Measurements from ENCODE around the gene SUN5. TPM values are rescaled to one million over a fixed set of nuclear protein-coding genes. Genes with fewer than 3 reads are reported as not detected.

Gene SUN5
- total RNA-seq, 2 experiments from 2014 or later = not detected

DNA sequence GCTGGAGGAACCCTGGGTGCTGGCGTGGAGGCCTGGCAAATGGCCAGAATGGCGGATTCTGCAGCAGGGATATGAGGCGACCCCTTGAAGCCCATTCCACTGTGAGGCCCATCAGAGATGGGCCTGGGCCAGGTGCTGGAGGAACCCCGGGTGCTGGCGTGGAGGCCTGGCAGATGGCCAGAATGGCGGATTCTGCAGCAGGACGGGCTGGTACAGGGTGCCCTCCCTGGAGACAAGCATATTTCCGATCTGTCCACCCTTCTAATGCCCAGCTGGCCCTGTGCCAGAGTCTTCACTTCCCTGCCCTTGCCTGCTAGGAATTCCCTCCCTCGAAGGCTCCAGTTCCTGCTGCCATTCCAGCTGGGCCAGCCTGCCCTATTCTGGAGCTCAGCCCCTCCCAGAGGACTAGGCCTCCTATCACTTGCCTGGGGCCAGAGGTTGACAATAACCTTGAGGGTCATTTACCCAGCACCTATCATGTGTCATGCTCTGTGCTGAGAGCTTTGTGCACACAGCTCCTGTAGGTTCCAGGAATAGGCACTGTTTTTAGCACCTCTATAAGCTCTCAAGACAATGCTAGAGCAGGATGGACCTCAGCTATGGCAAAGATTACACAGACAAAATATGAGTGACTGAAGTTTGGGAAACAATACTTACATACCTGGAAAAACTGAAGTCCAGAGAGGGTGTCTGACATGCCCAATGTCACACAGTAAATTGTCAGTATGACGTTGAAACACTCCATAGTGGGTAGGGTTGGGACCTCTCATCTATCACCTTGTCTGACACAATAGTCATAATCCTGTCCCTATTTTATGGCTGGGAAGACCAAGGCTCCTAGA, 21.4 kb downstream of the SUN5 start:
- no peak for DNase-seq
- no peaks in the 10 kb centered on the region for H3K36me3 ChIP-seq (ENCODE audit: insufficient read depth, low read length)
- Mint-ChIP-seq H3K36me3 (ENCODE audit: low read depth) (no peaks in the 10 kb centered on the region), H3K27me3 (no peaks in the 10 kb centered on the region), H3K4me1 (ENCODE audit: low read depth) (peaks cover 37% of the 10 kb centered on the region), H3K4me3 (no peak overlapping the region), H3K27ac (no peak overlapping the region), H3K9me3 (no peaks in the 10 kb centered on the region)
- intact Hi-C loops (cut with DNase I, micrococcal nuclease) = no loop called here
- peaks cover 13% of the 10 kb centered on the region for H3K4me1 ChIP-seq (ENCODE audit: insufficient read depth, low read length)
- ATAC-seq (ENCODE audit: poor library complexity) = no peak
- POLR2A ChIA-PET = interaction anchor here (1.6 to 1.7 kb wide), 2 partner anchors 10 to 15 kb away, joined by 4 to 8 read pairs; no protein-coding TSS in a partner anchor
- CTCF ChIA-PET = interaction anchor here (1.2 kb wide), 1 partner anchor 16 kb away, joined by 3 read pairs; no protein-coding TSS in a partner anchor
- no peak overlapping the region for H3K27ac ChIP-seq (ENCODE audit: low read depth in 1 of 2, low read length in 2 of 2)
- no peak for TF ChIP-seq CTCF (IDR thresholded peaks at IDR 0.05)
- no peak overlapping the region for H3K4me3 ChIP-seq (ENCODE audit: low read length)
- H3K9me3 ChIP-seq (ENCODE audit: control insufficient read depth in 1 of 2, insufficient read depth in 1 of 2, low read length in 2 of 2) = peaks cover 0 to 11% of the 10 kb centered on the region in 2 experiments
- no peaks in the 10 kb centered on the region for H3K27me3 ChIP-seq (ENCODE audit: control insufficient read depth in 1 of 2, insufficient read depth in 2 of 2, low read length in 2 of 2)

- no peak overlapping the region for H3K4me3 ChIP-seq (ENCODE audit: low read length)
- Mint-ChIP-seq H3K27me3 (no peaks in the 10 kb centered on the region), H3K4me3 (no peak overlapping the region), H3K9me3 (peaks cover 3% of the 10 kb centered on the region), H3K27ac (no peak overlapping the region), H3K4me1 (ENCODE audit: low read depth) (peaks cover 46% of the 10 kb centered on the region), H3K36me3 (ENCODE audit: low read depth) (peaks cover 5% of the 10 kb centered on the region)
- no peaks in the 10 kb centered on the region for H3K27me3 ChIP-seq (ENCODE audit: control insufficient read depth in 1 of 2, insufficient read depth in 2 of 2, low read length in 2 of 2)
- POLR2A ChIA-PET = no interaction called here
- H3K9me3 ChIP-seq (ENCODE audit: control insufficient read depth in 1 of 2, insufficient read depth in 1 of 2, low read length in 2 of 2) = peaks cover 11 to 29% of the 10 kb centered on the region in 2 experiments
- peaks cover 31% of the 10 kb centered on the region for H3K4me1 ChIP-seq (ENCODE audit: insufficient read depth, low read length)
- H3K36me3 ChIP-seq (ENCODE audit: insufficient read depth, low read length) = no peaks in the 10 kb centered on the region
- H3K27ac ChIP-seq (ENCODE audit: low read depth in 1 of 2, low read length in 2 of 2) = no peak overlapping the region
- intact Hi-C loops (cut with DNase I, micrococcal nuclease) = no loop called here
- TF ChIP-seq CTCF (IDR thresholded peaks at IDR 0.05) = no peak
- DNase-seq (no peak), ATAC-seq (ENCODE audit: poor library complexity) (no peak)
- CTCF ChIA-PET = no interaction called here
Observed at GRCh38 chr20:32980990-32981389, 23.2 kb downstream of the SUN5 start.

GRCh38 chr20:32980131-32980941, 23.9 kb downstream of the SUN5 start:
- CTCF ChIA-PET = no interaction called here
- POLR2A ChIA-PET = no interaction called here

More at GRCh38 chr20:32980131-32980941, 23.9 kb downstream of the SUN5 start:
- DNase-seq = no peak
- Mint-ChIP-seq H3K36me3 (ENCODE audit: low read depth) (peaks cover 5% of the 10 kb centered on the region), H3K4me3 (no peak overlapping the region), H3K9me3 (peaks cover 3% of the 10 kb centered on the region), H3K27ac (no peak overlapping the region), H3K27me3 (no peaks in the 10 kb centered on the region), H3K4me1 (ENCODE audit: low read depth) (peaks cover 46% of the 10 kb centered on the region)
- no peak for ATAC-seq (ENCODE audit: poor library complexity)
- no peak for TF ChIP-seq CTCF (IDR thresholded peaks at IDR 0.05)
- intact Hi-C loops (cut with DNase I, micrococcal nuclease) = no loop called here
- Histone ChIP-seq H3K36me3 (ENCODE audit: insufficient read depth, low read length) (no peaks in the 10 kb centered on the region), H3K27me3 (ENCODE audit: control insufficient read depth in 1 of 2, insufficient read depth in 2 of 2, low read length in 2 of 2) (no peaks in the 10 kb centered on the region), H3K9me3 (ENCODE audit: control insufficient read depth in 1 of 2, insufficient read depth in 1 of 2, low read length in 2 of 2) (peaks cover 16 to 34% of the 10 kb centered on the region in 2 experiments), H3K27ac (ENCODE audit: low read depth in 1 of 2, low read length in 2 of 2) (no peak overlapping the region), H3K4me1 (ENCODE audit: insufficient read depth, low read length) (peaks cover 38% of the 10 kb centered on the region), H3K4me3 (ENCODE audit: low read length) (no peak overlapping the region)

Data from CD4-positive, alpha-beta T cell (primary cell).